GM20431 (cell line): ENCODE results near the gene SNX32.

Source experiments
- in situ Hi-C: fragments of 300-500 bp; cut with MseI, MboI; formaldehyde crosslinking; loops from one replicate; pipeline ENCODE4 v1.15.0; 2020; ENCODE audit warnings: low sequenced_read_pairs; ENCODE audit not compliant: unreplicated experiment

SNX32 gene

DNA sequence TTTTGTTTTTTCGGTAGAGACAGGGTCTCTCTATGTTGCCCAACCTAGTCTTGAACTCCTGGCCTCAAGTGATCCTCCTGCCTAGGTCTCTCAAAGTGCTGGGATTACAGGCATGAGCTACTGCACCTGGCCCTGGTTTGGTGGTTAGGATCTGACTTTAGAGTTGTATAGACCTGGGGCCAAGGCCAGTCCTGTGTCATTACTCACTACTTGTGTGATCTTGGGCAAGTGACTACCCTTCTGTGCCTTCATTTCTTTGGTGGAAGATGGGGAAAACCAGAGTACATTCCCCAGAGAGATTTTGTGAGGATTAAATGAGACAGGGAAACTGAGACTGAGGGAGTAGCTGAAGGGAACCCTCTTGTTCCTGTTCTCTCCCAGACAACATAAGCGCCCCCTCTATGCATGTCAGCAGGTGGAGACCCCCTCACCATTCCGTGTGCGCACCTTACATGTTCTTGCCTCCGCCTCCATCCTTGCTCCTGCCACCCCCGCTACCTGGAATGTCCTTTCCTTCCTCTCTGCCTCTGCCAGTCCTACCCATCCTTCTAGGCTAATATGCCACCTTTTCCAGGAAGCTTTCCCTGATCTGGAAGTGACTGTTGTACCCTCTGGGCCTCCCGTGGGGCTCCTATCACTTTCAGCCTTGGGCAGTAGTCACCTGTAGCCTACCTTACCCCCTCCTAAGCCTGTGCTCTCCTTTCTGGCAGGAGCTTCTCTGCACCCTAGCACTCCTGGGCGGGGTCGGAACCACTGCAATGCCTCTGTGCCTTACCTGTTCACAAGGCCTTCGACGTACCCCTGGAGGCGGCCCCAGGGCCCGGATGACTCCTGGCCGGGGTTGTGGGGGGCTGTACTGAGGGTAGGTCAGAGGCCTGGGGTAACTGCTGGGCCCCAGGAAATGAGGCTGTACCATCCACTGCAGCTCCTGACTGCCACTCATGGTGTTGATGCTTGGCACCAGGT, 62.6 kb downstream of the SNX32 start:
- in situ Hi-C loops, result no loop called here

DNA sequence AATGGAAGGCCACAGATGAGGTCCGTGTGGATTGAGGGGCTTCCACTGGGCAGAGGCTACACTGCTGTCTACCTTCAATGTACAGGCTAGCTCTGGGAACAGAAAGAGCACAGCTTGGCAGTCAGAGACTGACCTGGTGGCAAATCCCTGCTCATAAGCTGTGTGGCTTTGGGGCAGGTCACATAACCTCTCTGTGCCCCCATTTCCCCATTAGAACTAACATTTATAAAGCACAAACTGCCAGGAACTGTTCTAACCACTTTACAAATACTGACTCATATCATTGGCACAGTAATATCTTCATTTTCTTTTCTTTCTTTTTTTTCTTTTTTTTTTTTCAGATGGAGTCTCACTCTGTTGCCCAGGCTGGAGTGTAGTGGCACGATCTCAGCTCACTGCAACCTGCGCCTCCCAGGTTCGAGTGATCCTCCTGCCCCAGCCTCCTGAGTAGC, 63.3 kb downstream of the SNX32 start:
- in situ Hi-C loops, result no loop called here

DNA sequence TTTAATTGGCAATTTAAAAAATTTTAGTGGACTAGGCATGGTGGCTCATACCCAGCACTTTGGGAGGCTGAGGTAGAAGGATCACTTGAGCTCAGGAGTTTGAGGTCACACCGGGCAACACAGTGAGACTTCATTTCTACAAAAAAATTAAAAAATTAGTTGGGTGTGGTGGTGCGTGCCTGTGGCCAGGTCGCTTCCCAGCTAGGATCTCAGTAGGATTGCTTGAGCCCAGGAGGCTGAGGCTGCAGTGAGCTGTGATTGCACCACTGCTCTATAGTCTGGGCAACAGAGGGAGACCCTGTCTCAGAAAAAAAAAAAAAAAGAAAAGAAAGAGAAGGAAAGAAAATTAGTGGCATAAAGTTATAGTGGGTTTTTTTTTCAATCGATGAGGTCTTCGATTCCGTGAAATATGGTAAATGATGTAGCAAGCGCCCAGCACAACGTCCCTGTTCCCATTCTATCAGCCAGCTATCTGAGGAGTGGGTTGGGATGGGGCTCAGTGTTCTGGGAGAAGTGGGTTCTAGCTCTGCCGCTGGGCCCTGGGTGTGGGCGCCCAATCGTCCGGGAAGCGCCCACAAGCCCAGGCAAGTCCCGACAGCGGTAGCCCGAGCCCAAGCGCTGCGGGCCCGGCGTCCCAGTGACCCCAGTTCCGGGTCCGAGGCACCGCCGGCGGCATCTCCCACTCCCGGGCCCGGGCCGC, 65.0 kb downstream of the SNX32 start:
- in situ Hi-C loops, result no loop called here

DNA sequence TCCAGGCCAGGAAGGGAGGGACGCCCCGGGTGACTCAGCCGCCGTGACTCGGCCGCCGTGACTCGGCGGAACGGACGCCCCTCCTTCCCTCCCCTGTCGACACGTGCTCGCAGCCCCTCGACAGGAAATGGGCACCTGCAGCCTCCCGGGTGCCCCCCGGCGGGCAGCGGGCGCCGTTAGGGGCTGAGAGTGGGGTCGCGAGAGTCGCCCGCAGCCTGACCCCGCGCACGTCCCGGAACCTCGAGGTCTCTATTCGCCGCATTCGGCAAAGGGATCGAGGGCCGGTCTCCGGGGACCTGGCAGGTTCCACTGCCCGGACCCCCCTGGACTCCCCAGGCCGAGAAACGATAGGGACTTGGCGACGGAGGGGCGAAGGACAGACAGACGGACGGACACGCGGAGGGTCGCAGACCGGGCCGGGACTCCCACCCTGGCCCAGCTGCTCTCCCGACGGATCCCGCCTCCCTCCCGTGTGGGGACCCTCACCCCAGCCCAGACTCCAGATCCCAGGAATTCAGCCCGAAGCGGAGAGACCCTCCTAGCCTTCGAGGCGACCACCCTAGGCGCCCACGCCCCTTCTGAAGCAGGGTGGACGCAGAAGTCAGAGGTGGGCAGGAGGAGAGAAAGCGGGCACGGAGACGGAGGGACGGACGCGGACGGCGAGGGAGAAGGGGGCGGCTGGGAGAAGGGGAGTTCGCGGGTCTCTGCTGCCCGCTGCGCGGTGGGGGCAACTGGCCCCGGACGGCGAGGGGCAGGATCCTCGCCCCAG, 65.8 kb downstream of the SNX32 start:
- in situ Hi-C loops, result no loop called here

DNA sequence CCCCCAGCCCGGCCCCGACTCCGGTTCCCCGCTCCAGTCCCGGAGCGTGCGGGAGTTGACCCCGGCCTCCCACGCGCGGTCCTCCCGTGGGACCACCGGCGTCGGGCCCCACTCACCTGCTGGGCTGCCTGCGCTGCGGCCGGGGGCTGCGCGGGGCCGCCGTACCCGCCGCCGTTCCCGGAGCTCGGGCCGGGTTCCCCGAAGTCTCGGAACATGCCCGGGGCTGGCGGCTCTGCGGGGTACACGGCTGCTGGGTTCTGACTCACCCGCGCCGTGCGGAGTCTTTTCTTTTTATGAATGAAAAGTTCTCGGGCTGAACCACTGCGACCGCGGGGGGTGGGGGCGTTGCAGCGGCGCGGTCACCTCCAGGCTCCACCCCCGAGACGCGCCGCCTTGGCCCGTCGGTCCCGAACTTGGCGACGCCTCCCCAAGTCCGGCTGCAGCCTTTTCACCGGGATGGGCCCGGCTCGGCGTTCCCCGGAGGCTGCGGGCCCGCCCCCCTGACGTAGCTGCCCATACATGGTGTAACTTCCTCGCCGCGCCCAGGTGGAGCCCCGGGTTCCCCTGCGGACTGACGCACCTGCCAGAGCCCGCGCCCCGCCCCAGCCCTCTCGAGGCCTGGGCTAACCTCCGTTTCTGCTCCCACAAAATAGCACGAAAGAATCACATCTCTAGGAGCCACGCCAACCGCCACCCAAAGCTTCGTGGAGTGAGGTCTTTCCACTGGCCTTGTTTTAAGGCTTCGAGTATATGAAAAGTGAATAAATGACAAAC, 66.5 kb downstream of the SNX32 start, which contains the start of gene FOSL1:
Gene FOSL1, minus strand, starts transcription at position 264 of the 774 bp plus-strand sequence. Its CDS starts 49 bp downstream, at position 215.
- in situ Hi-C loops, result no loop called here

DNA sequence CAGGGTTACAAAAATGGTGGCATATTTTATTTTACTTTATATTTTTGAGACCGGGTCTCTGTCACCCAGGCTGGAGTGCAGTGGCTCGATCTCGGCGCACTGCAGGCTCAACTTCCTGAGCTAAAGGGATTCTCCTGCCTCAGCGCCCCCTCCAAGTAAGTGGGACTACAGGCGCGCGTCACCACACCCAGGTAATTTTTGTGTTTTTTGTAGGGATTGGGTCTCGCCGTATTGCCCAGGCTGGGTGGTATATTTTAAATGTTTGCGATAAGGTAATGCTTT, 67.1 kb downstream of the SNX32 start:
- in situ Hi-C loops, result no loop called here

DNA sequence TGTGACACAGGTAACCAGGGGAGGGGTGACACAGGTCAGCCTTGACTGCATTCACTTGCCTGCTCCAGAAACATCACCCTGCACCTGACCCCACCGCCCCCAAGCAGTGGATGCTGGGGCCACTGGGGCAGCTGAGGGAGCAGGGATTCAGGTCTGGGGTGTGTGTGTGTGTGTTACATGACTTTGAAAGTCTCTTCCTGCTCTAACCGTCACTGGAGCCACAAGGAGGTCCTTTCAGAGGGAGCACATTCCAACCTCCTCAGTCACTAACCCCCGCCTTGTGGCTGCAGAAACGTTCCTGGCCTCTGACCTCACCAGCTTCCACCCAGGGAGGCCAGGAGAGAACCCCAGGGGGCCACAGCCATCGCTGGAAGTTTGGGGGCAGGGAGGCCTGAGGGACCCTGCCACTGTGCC, 69.3 kb downstream of the SNX32 start:
- in situ Hi-C loops, result no loop called here
